ENCODE measurements around the gene CALML6. TPM values are rescaled to one million over a fixed set of nuclear protein-coding genes. Genes with fewer than 3 reads are reported as not detected.

CALML6 gene
- total RNA-seq, 1 donor = 0.36 TPM

- H3K36me3 ChIP-seq (ENCODE audit: insufficient read depth, low read length) = no peaks in the 10 kb centered on the region
- no peak for TF ChIP-seq CTCF (IDR thresholded peaks at IDR 0.05; ENCODE audit: extremely low read depth, low read depth, low read length)
- H3K79me2 ChIP-seq (ENCODE audit: insufficient read depth, low read length) = no peaks in the 10 kb centered on the region
- no peak overlapping the region for H3K4me3 ChIP-seq (ENCODE audit: insufficient read depth, low read length)
- H3K27me3 ChIP-seq (ENCODE audit: insufficient read depth, low read length) = peaks cover 11% of the 10 kb centered on the region
- no peaks in the 10 kb centered on the region for H3K9me3 ChIP-seq (ENCODE audit: low read depth, low read length)
- no peak overlapping the region for H2AFZ ChIP-seq (ENCODE audit: low read length)
- H3K4me2 ChIP-seq (ENCODE audit: insufficient read depth, low read length) = no peak overlapping the region
- no peak for DNase-seq (ENCODE audit: insufficient read length, low spot score, missing footprints)
- H4K20me1 ChIP-seq (ENCODE audit: insufficient read depth, low read length) = no peaks in the 10 kb centered on the region
- H3K4me1 ChIP-seq (ENCODE audit: insufficient read depth, low read length) = peaks cover 10% of the 10 kb centered on the region
- H3K27ac ChIP-seq (ENCODE audit: low read depth, low read length) = no peak overlapping the region
Observed at GRCh38 chr1:1914101-1914970, 724 bp upstream of the CALML6 start.

GRCh38 chr1:1915911-1916840, 1.1 kb downstream of the CALML6 start:
- Histone ChIP-seq H3K9me3 (ENCODE audit: low read depth, low read length) (no peaks in the 10 kb centered on the region), H3K4me1 (ENCODE audit: insufficient read depth, low read length) (peaks cover 6% of the 10 kb centered on the region), H3K27me3 (ENCODE audit: insufficient read depth, low read length) (peaks cover 11% of the 10 kb centered on the region), H3K79me2 (ENCODE audit: insufficient read depth, low read length) (no peaks in the 10 kb centered on the region), H3K27ac (ENCODE audit: low read depth, low read length) (no peak overlapping the region), H2AFZ (ENCODE audit: low read length) (no peak overlapping the region), H3K4me2 (ENCODE audit: insufficient read depth, low read length) (no peak overlapping the region), H3K36me3 (ENCODE audit: insufficient read depth, low read length) (no peaks in the 10 kb centered on the region), H4K20me1 (ENCODE audit: insufficient read depth, low read length) (no peaks in the 10 kb centered on the region), H3K4me3 (ENCODE audit: insufficient read depth, low read length) (no peak overlapping the region)
- no peak for DNase-seq (ENCODE audit: insufficient read length, low spot score, missing footprints)
- no peak for TF ChIP-seq CTCF (IDR thresholded peaks at IDR 0.05; ENCODE audit: extremely low read depth, low read depth, low read length)

- Histone ChIP-seq H3K27me3 (ENCODE audit: insufficient read depth, low read length) (peaks cover 11% of the 10 kb centered on the region), H2AFZ (ENCODE audit: low read length) (no peak overlapping the region), H3K27ac (ENCODE audit: low read depth, low read length) (no peak overlapping the region), H3K4me2 (ENCODE audit: insufficient read depth, low read length) (no peak overlapping the region), H3K9me3 (ENCODE audit: low read depth, low read length) (no peaks in the 10 kb centered on the region), H3K36me3 (ENCODE audit: insufficient read depth, low read length) (no peaks in the 10 kb centered on the region), H4K20me1 (ENCODE audit: insufficient read depth, low read length) (no peaks in the 10 kb centered on the region), H3K4me1 (ENCODE audit: insufficient read depth, low read length) (peaks cover 6% of the 10 kb centered on the region), H3K4me3 (ENCODE audit: insufficient read depth, low read length) (no peak overlapping the region), H3K79me2 (ENCODE audit: insufficient read depth, low read length) (no peaks in the 10 kb centered on the region)
- no peak for DNase-seq (ENCODE audit: insufficient read length, low spot score, missing footprints)
- no peak for TF ChIP-seq CTCF (IDR thresholded peaks at IDR 0.05; ENCODE audit: extremely low read depth, low read depth, low read length)
Observed at GRCh38 chr1:1916851-1917251, 1.8 kb downstream of the CALML6 start.
